Ovary (tissue), 9 donors: ENCODE results near the gene QPCT. TPM values are rescaled to one million over a fixed set of nuclear protein-coding genes. Genes with fewer than 3 reads are reported as not detected.

Experiments
- DNase-seq, 5 donors: peaks; one replicate each; pipeline ENCODE4 v3.0.0-alpha.2; 2019 to 2020
- H3K27ac ChIP-seq, 2 donors: fragments of 200-600 bp; one replicate each; pipeline versions ENCODE4 v1.5.1 to v1.8.0; 2019 to 2022
- H3K27me3 ChIP-seq: fragments of 200-600 bp; one replicate; pipeline ENCODE4 v1.8.0; 2022
- H3K36me3 ChIP-seq: fragments of 200-600 bp; sonication (generic); one replicate; pipeline ENCODE4 v1.5.1; 2019
- H3K4me1 ChIP-seq: one replicate; pipeline ENCODE4 v1.8.1; 2013; ENCODE audit warnings: mild to moderate bottlenecking, moderate library complexity; ENCODE audit not compliant: insufficient read depth
- H3K4me3 ChIP-seq: fragments of 200-600 bp; sonication (generic); one replicate; pipeline ENCODE4 v1.5.1; 2017
- H3K9me3 ChIP-seq, 2 donors: fragments of 200-600 bp in 1 of 2; sonication (generic) in 1 of 2; one replicate each; pipeline versions ENCODE4 v1.5.1 to v1.8.1; 2013 to 2019; ENCODE audit warnings: mild to moderate bottlenecking in 1 of 2, moderate library complexity in 1 of 2
- CTCF ChIP-seq, 3 donors: fragments of 450-650 bp in 2 of 3; fragments of 200-600 bp in 1 of 3; IDR thresholded peaks; one replicate each; pipeline versions ENCODE4 v1.5.1 to v1.8.0; 2016 to 2022; ENCODE audit warnings: antibody characterized with exemption in 3 of 3, mild to moderate bottlenecking in 1 of 3
- EP300 ChIP-seq: sonication (generic); formaldehyde crosslinking; IDR thresholded peaks from one replicate; pipeline ENCODE4 v1.6.1; 2017; ENCODE audit warnings: antibody characterized with exemption
- POLR2A ChIP-seq: fragments of 450-650 bp; IDR thresholded peaks from one replicate; pipeline ENCODE4 v1.6.1; 2017; ENCODE audit warnings: antibody characterized with exemption, mild to moderate bottlenecking, moderate library complexity
- WGBS, 3 donors: extraction: QIAGEN DNeasy Blood & Tissue Kit in 1 of 3; methylation state at CpG; one replicate each; pipeline versions ENCODE4 v1.1.5 to v1.1.7; 2013 to 2017; 5-methylcytosine and 5-hydroxymethylcytosine counted together
- intact Hi-C, 4 donors: fragments of 100-400 bp; cut with DNase I; formaldehyde crosslinking; loops; one replicate each; pipeline versions ENCODE4 v1.11.0 to v1.15.1; 2022 to 2023
- polyA plus RNA-seq, 2 donors: library from polyadenylated mRNA; stranded (reverse); fragments of 200-250 nt in 1 of 2; fragments of 350-450 nt in 1 of 2; fragmentation: Illumina TruSeq in 1 of 2; extraction: RNeasy Lipid Tissue Mini Kit (QIAGEN cat#74804) in 1 of 2; gene quantifications; one replicate each; pipeline ENCODE4 v1.2.3, GENCODE V29; 2013 to 2014
- total RNA-seq, 7 donors: library from RNA; depleted of rRNA in 2 of 7; stranded (reverse); fragments of >200 nt in 2 of 7; fragmentation: NEBNext Ultra II Directional in 3 of 7; extraction: Animal tissue kit (Norgen Biotek cat#: 25700) in 3 of 7; gene quantifications; one replicate each; pipeline versions ENCODE4 v1.1.0 to v1.2.4, GENCODE V29; 2016 to 2023
- donor health status: DM: no; HTN: no; CAD: no; lungs with moderate emphysema.
- donor health status: DM: no; HTN: no; CAD: no.
- donor health status: Bipolar disorder and iron deficiency.
- donor health status: DM: yes; HTN: yes; CAD: no.
- donor health status: DM: no; HTN: no; CAD: no.
- donor health status: DM: yes; HTN: yes; CAD: no.

The QPCT gene
- total and polyA plus RNA-seq, 9 donors: 0.35 to 17.7 (median 1.5) TPM

GRCh38 chr2:37342591-37343220 lies 1.7 kb upstream of the QPCT start:
- intact Hi-C loops: no loop called here
- 84 to 90% (median 84%) methylated on average over 7 of the region's 7 CpGs for WGBS, 3 donors
- H3K27ac ChIP-seq: no peak overlapping the region

GRCh38 chr2:37343537-37344434 lies 644 bp upstream of the QPCT start:
- H3K4me3 ChIP-seq: peak overlapping the region; percentile 56
- intact Hi-C loops: no loop called here
- no peaks in the 10 kb centered on the region for H3K9me3 ChIP-seq
- no peaks in the 10 kb centered on the region for H3K4me1 ChIP-seq
- peak in 1 of 3 donors; percentile 23 for TF ChIP-seq CTCF (IDR thresholded peaks at IDR 0.05)
- no peak for TF ChIP-seq EP300
- DNase-seq: peak in 1 of 5 donors; percentile 22
- WGBS, 3 donors: 75 to 83% (median 77%) methylated on average over 7 of the region's 7 CpGs
- peak overlapping the region in 1 of 2 donors; percentile 74 for H3K27ac ChIP-seq
- H3K27me3 ChIP-seq: no peaks in the 10 kb centered on the region
- H3K36me3 ChIP-seq: no peaks in the 10 kb centered on the region

More at GRCh38 chr2:37342591-37343220, 1.7 kb upstream of the QPCT start:
- Histone ChIP-seq H3K36me3 (no peaks in the 10 kb centered on the region), H3K9me3 (no peaks in the 10 kb centered on the region), H3K27me3 (no peaks in the 10 kb centered on the region), H3K4me3 (no peak overlapping the region), H3K4me1 (no peaks in the 10 kb centered on the region)
- no peak for DNase-seq
- TF ChIP-seq POLR2A (no peak), CTCF (IDR thresholded peaks at IDR 0.05) (no peak), EP300 (no peak)

- TF ChIP-seq CTCF (IDR thresholded peaks at IDR 0.05) (no peak), POLR2A (no peak)
- no peaks in the 10 kb centered on the region for H3K27me3 ChIP-seq
- no peak overlapping the region for H3K27ac ChIP-seq
- no peak overlapping the region for H3K4me3 ChIP-seq
- no peak for DNase-seq
- WGBS, 3 donors: 77 to 86% (median 80%) methylated on average over 5 of the region's 5 CpGs
- no peaks in the 10 kb centered on the region for H3K36me3 ChIP-seq
- H3K4me1 ChIP-seq: no peaks in the 10 kb centered on the region
- intact Hi-C loops: no loop called here
- no peaks in the 10 kb centered on the region for H3K9me3 ChIP-seq
These were observed 3.7 kb downstream of the QPCT start for GRCh38 chr2:37348155-37348554.

- Histone ChIP-seq H3K9me3 (no peaks in the 10 kb centered on the region), H3K4me3 (no peak overlapping the region), H3K4me1 (no peaks in the 10 kb centered on the region), H3K27me3 (no peaks in the 10 kb centered on the region), H3K36me3 (no peaks in the 10 kb centered on the region), H3K27ac (no peak overlapping the region)
- TF ChIP-seq EP300 (no peak), POLR2A (no peak), CTCF (IDR thresholded peaks at IDR 0.05) (no peak)
- 69 to 78% (median 71%) methylated on average over 3 of the region's 3 CpGs for whole genome bisulfite sequencing, 3 donors
- intact Hi-C loops: no loop called here
- no peak for DNase-seq
These were observed 4.9 kb downstream of the QPCT start for GRCh38 chr2:37349231-37349860.
